B cell (primary cell): ENCODE measurements around the gene HBM. TPM values are rescaled to one million over a fixed set of nuclear protein-coding genes. Genes with fewer than 3 reads are reported as not detected.

Experiments used
- ATAC-seq: fragments of 200-7000 bp; cut with Tn5 transposase; one replicate; pipeline ENCODE4 v1.10.0; 2021; ENCODE audit warnings: low read depth, mild to moderate bottlenecking, moderate number of reproducible peaks, moderate library complexity
- CTCF ChIA-PET: fragments of 350-600 bp; sonication (Branson Sonifier 250); formaldehyde crosslinking; loops from one replicate; lab custom pipeline; 2021; ENCODE audit warnings: antibody characterized with exemption, inconsistent platforms; lab: Charles Lee
- POLR2A ChIA-PET: fragments of 350-600 bp; sonication (Branson Sonifier 250); formaldehyde crosslinking; loops from one replicate; lab custom pipeline; 2021; ENCODE audit warnings: antibody characterized with exemption; lab: Charles Lee
- DNase-seq: peaks from one replicate; pipeline ENCODE4 v3.0.0; 2013
- H2AFZ ChIP-seq: 2 replicates; pipeline ENCODE4 v1.6.1; 2012; ENCODE audit warnings: mild to moderate bottlenecking, low read depth, low read length; ENCODE audit not compliant: insufficient read depth, poor library complexity, severe bottlenecking
- H3K27ac ChIP-seq, 2 donors: 1 replicate in 1 of 2; 2 replicates in 1 of 2; pipeline ENCODE4 v1.5.1; 2012 to 2013; ENCODE audit warnings: low read length in 2 of 2, mild to moderate bottlenecking in 2 of 2, moderate library complexity in 1 of 2
- H3K27me3 ChIP-seq, 4 experiments: fragments of 200-600 bp in 1 of 4; sonication (generic) in 1 of 4; replicated peaks in 1 of 4; 1 replicate in 2 of 4; 2 replicates in 2 of 4; pipeline versions ENCODE4 v1.6.1 to v1.7.0; 2013 to 2016; ENCODE audit warnings: low read length in 3 of 4, mild to moderate bottlenecking in 2 of 4, mixed read lengths in 1 of 4, moderate library complexity in 1 of 4; ENCODE audit not compliant: insufficient read depth in 4 of 4, control insufficient read depth in 3 of 4; ENCODE audit errors: control extremely low read depth in 1 of 4
- H3K36me3 ChIP-seq, 2 experiments: replicated peaks in 1 of 2; 1 replicate in 1 of 2; 2 replicates in 1 of 2; pipeline versions ENCODE4 v1.6.1 to v1.7.1; 2013; ENCODE audit warnings: low read length in 1 of 2; ENCODE audit not compliant: insufficient read depth in 2 of 2, control insufficient read depth in 1 of 2; ENCODE audit errors: control extremely low read depth in 1 of 2, extremely low read depth in 1 of 2
- H3K4me1 ChIP-seq, 2 donors: fragments of 200-600 bp in 1 of 2; sonication (generic) in 1 of 2; 1 replicate in 1 of 2; 2 replicates in 1 of 2; pipeline versions ENCODE4 v1.5.1 to v1.6.1; 2013 to 2017; ENCODE audit warnings: low read length in 2 of 2; ENCODE audit not compliant: control insufficient read depth in 2 of 2, insufficient read depth in 2 of 2
- H3K4me2 ChIP-seq: replicated peaks from 2 replicates; pipeline ENCODE3; 2012; ENCODE audit warnings: mild to moderate bottlenecking, low read depth, low read length; ENCODE audit not compliant: poor library complexity, severe bottlenecking
- H3K4me3 ChIP-seq, 5 experiments: fragments of 200-600 bp in 1 of 5; sonication (generic) in 1 of 5; 1 replicate in 3 of 5; 2 replicates in 2 of 5; pipeline versions ENCODE4 v1.5.1 to v1.7.0; 2011 to 2016; ENCODE audit warnings: low read length in 4 of 5, mild to moderate bottlenecking in 4 of 5, low read depth in 2 of 5, control low read depth in 1 of 5, moderate library complexity in 1 of 5; ENCODE audit not compliant: insufficient read depth in 1 of 5; ENCODE audit errors: control extremely low read depth in 1 of 5, extremely low read depth in 1 of 5
- H3K79me2 ChIP-seq: fragments of 200-600 bp; sonication (generic); one replicate; pipeline ENCODE4 v1.6.0; 2016; ENCODE audit warnings: low read length; ENCODE audit not compliant: control insufficient read depth, insufficient read depth
- H3K9ac ChIP-seq: fragments of 200-600 bp; sonication (generic); 2 replicates; pipeline ENCODE4 v1.6.1; 2017; ENCODE audit warnings: mild to moderate bottlenecking, low read length, moderate library complexity
- H3K9me3 ChIP-seq, 3 donors: one replicate each; pipeline versions ENCODE4 v1.6.1 to v1.7.1; 2013; ENCODE audit warnings: low read length in 2 of 3; ENCODE audit not compliant: control insufficient read depth in 2 of 3, insufficient read depth in 1 of 3; ENCODE audit errors: control extremely low read depth in 1 of 3
- H4K20me1 ChIP-seq: 2 replicates; pipeline ENCODE4 v1.6.0; 2012; ENCODE audit warnings: mild to moderate bottlenecking, low read length; ENCODE audit not compliant: insufficient read depth, control insufficient read depth, poor library complexity, severe bottlenecking
- H3K27ac Mint-ChIP-seq: one replicate; pipeline ENCODE4 v1.8.0; 2021; ENCODE audit warnings: mixed read lengths
- H3K27me3 Mint-ChIP-seq: one replicate; pipeline ENCODE4 v1.8.0; 2021; ENCODE audit warnings: mixed read lengths
- H3K4me1 Mint-ChIP-seq: one replicate; pipeline ENCODE4 v1.8.0; 2021; ENCODE audit warnings: mixed read lengths
- H3K4me3 Mint-ChIP-seq: one replicate; pipeline ENCODE4 v1.8.0; 2021; ENCODE audit warnings: mixed read lengths
- H3K9me3 Mint-ChIP-seq: one replicate; pipeline ENCODE4 v1.8.0; 2022; ENCODE audit warnings: mixed read lengths; ENCODE audit not compliant: insufficient read depth
- CTCF ChIP-seq: fragments of 200-600 bp; IDR thresholded peaks from one replicate; pipeline ENCODE4 v1.8.0; 2022; ENCODE audit warnings: antibody characterized with exemption, mild to moderate bottlenecking
- EZH2 ChIP-seq: IDR thresholded peaks from 2 replicates; pipeline ENCODE4 v1.6.1; 2012; ENCODE audit warnings: borderline replicate concordance, low read depth, mild to moderate bottlenecking, moderate library complexity, low read length; ENCODE audit not compliant: insufficient read depth, poor library complexity, severe bottlenecking
- WGBS: methylation state at CpG from one replicate; pipeline ENCODE4 v1.1.5; 2013; ENCODE audit warnings: missing lambda C conversion rate; ENCODE audit not compliant: insufficient coverage; 5-methylcytosine and 5-hydroxymethylcytosine counted together
- intact Hi-C: fragments of 100-400 bp; cut with micrococcal nuclease; formaldehyde crosslinking; loops from one replicate; pipeline ENCODE4 v1.10.0; 2022
- polyA plus RNA-seq: library from polyadenylated mRNA; depleted of rRNA; stranded (reverse); fragments of >200 nt; gene quantifications from 2 replicates; pipeline ENCODE4 v1.2.3, GENCODE V29; 2012
- total RNA-seq, 2 donors: library from RNA; stranded (reverse); fragments of 120-200 nt in 1 of 2; gene quantifications; 1 replicate in 1 of 2; 2 replicates in 1 of 2; pipeline versions ENCODE4 v1.2.3 to v1.2.4, GENCODE V29; 2013 to 2022

Gene HBM
- total and polyA plus RNA-seq, 2 donors (not counting 1 experiment from before 2014, with no cell fraction given) = 0.64 TPM; not detected in 1

- POLR2A ChIA-PET = no interaction called here
- peak overlapping the region; percentile 78 for H3K4me2 ChIP-seq
- peak overlapping the region; percentile 4 for H3K9ac ChIP-seq
- H4K20me1 ChIP-seq = no peaks in the 10 kb centered on the region
- peak overlapping the region in 2 of 5 experiments; percentile 32 to 35 for H3K4me3 ChIP-seq
- Mint-ChIP-seq H3K9me3 (no peaks in the 10 kb centered on the region), H3K27me3 (peaks cover 42% of the 10 kb centered on the region), H3K27ac (no peak overlapping the region), H3K4me1 (peaks cover 15% of the 10 kb centered on the region), H3K4me3 (peak overlapping the region; percentile 41)
- H2AFZ ChIP-seq = peak overlapping the region; percentile 50
- CTCF ChIA-PET = no interaction called here
- H3K79me2 ChIP-seq = no peaks in the 10 kb centered on the region
- intact Hi-C loops = no loop called here
- TF ChIP-seq EZH2 (no peak), CTCF (no peak)
- peaks cover 0 to 56% (median 20%) of the 10 kb centered on the region in 4 experiments for H3K27me3 ChIP-seq
- peak; percentile 55 for ATAC-seq
- H3K36me3 ChIP-seq = no peaks in the 10 kb centered on the region
- H3K9me3 ChIP-seq = peaks cover 0 to 13% (median 0%) of the 10 kb centered on the region in 3 donors
- peak; percentile 42 for DNase-seq
- WGBS = 7% methylated on average over 46 of the region's 77 CpGs
- no peak overlapping the region for H3K27ac ChIP-seq
- H3K4me1 ChIP-seq = peaks cover 18 to 23% of the 10 kb centered on the region in 2 donors
Measured at GRCh38 chr16:164827-165538, 795 bp upstream of the HBM start.
